G401 (cell line): ENCODE data around the gene TRPM8. TPM values are rescaled to one million over a fixed set of nuclear protein-coding genes. Genes with fewer than 3 reads are reported as not detected.

Experiments
- total RNA-seq: library from RNA; depleted of rRNA; stranded (reverse); fragments of >200 nt; shearing (Covaris generic); gene quantifications from 2 replicates; pipeline ENCODE4 v1.2.3, GENCODE V29; 2014; rRNA removed

The TRPM8 gene
- total RNA-seq, 1 experiment from 2014 or later, result not detected

Other genes starting within 250 kb of the TRPM8 start
- gene UGT1A9, start 245.5 kb upstream of the TRPM8 start, total RNA-seq, result not detected in 2 replicates
- not detected in 2 replicates for gene UGT1A7, start 235.5 kb upstream of the TRPM8 start, total RNA-seq
- gene UGT1A6, start 224.5 kb upstream of the TRPM8 start, total RNA-seq, result not detected in 2 replicates
- not detected in 2 replicates for gene UGT1A5, start 204.5 kb upstream of the TRPM8 start, total RNA-seq
- not detected in 2 replicates for gene UGT1A4, start 198.6 kb upstream of the TRPM8 start, total RNA-seq
- gene UGT1A3, start 188.3 kb upstream of the TRPM8 start, total RNA-seq, result not detected in 2 replicates
- not detected in 2 replicates for gene UGT1A1, start 157.1 kb upstream of the TRPM8 start, total RNA-seq
- gene MROH2A, start 139.0 kb upstream of the TRPM8 start, total RNA-seq, result not detected in 2 replicates
- gene HJURP, start 62.8 kb upstream of the TRPM8 start, total RNA-seq, result 25.0 and 38.5 TPM in 2 replicates
- not detected in 2 replicates for gene SPP2, start 133.3 kb downstream of the TRPM8 start, total RNA-seq